ENCODE data around the gene ZNF813.

DNA sequence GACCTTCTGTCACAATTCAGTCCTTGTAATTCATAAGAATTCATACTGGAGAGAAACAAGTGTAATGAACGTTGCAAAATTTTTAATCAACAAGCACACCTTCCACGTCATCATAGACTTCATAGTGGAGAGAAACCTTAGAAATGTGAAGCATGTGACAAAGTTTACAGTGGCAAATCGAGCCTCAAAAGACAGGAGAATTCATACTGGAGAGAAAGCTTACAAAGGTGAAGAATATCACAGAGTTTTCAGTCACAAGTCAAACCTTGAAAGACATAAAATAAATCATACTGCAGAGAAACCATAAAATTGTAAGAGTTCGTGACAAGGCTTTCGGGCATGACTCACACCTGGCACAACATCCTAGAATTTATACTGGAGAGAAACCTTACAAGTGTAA is 24.6 kb downstream of the ZNF813 start:
- TF ChIP-seq, protein P1, sequence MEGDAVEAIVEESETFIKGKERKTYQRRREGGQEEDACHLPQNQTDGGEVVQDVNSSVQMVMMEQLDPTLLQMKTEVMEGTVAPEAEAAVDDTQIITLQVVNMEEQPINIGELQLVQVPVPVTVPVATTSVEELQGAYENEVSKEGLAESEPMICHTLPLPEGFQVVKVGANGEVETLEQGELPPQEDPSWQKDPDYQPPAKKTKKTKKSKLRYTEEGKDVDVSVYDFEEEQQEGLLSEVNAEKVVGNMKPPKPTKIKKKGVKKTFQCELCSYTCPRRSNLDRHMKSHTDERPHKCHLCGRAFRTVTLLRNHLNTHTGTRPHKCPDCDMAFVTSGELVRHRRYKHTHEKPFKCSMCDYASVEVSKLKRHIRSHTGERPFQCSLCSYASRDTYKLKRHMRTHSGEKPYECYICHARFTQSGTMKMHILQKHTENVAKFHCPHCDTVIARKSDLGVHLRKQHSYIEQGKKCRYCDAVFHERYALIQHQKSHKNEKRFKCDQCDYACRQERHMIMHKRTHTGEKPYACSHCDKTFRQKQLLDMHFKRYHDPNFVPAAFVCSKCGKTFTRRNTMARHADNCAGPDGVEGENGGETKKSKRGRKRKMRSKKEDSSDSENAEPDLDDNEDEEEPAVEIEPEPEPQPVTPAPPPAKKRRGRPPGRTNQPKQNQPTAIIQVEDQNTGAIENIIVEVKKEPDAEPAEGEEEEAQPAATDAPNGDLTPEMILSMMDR (optimal IDR thresholded peaks at IDR 0.05 in 1 of 3, IDR thresholded peaks at IDR 0.05 in 1 of 3, conservative IDR thresholded peaks at IDR 0.05 in 1 of 3; ENCODE audit: extremely low read depth in 1 of 3, insufficient read depth in 2 of 3, low read length in 3 of 3), result no peak
- TF ChIP-seq EZH2 (IDR thresholded peaks at IDR 0.05; ENCODE audit: low read length), result no peak

All from keratinocyte (primary cell).